ENCODE measurements around the gene IMMT.
"Not testable (repeated sequence)": the region's sequence is repeated elsewhere in the genome, so short reads cannot be mapped to it uniquely, and the experiment has no call there.

The IMMT gene

DNA sequence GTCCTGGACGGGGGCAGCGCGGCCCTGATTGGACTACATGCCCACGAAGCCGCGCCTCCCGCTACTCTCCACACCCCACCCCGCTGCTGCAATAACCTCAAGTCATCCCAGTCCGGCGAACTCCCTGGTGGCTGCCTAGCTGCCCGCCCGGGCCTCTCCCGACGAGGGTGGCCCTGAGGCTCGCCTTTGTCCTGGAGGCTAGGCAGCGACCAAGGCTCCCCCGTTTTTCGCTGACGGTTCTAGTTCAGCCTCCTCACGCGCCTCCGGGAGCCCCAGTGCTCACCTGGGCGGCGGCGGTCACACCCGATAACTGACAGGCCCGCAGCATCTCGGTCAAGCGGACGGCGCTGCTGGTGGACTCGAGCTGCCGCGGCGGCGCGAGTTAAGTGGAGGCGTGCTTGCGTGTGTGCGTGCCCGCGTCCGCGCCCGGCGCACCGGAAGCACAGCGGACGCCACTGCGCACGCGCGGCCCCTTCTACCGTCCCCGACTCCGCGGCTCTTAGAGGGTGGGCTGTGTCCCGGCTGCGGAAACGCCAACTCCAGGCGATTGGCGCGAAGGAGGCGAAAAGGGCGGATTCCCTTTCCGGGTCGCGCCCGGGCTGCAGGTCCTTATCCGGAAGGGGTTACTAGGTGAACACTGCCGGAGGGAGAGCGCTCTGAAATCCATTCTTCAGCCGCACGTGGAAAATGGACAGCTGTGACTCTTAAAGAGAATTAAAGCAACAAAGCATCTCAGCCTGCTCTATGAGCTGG, at the start of gene IMMT:
Gene IMMT, minus strand, starts transcription at position 408 of the 753 bp plus-strand sequence. Its CDS starts 80 bp downstream, at position 328.
- peak; percentile 88 to 95 for DNase-seq

DNA sequence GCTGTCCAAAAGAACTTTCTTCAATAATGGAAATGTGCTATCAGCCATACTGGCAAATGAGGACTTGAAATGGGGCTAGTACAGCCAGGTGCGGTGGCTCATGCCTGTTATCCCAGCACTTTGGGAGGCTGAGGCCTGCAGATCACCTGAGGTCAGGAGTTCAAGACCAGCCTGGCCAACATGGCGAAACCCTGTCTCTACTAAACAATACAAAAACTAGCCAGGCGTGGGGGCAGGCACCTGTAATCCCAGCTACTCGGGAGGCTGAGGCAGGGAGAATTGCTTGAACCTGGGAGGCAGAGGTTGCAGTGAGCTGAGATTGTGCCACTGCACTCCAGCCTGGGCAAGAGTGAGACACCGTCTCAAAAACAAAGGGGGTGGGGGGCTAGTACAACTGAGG, 49.5 kb upstream of the IMMT start:
- not testable (repeated sequence) for DNase-seq

DNA sequence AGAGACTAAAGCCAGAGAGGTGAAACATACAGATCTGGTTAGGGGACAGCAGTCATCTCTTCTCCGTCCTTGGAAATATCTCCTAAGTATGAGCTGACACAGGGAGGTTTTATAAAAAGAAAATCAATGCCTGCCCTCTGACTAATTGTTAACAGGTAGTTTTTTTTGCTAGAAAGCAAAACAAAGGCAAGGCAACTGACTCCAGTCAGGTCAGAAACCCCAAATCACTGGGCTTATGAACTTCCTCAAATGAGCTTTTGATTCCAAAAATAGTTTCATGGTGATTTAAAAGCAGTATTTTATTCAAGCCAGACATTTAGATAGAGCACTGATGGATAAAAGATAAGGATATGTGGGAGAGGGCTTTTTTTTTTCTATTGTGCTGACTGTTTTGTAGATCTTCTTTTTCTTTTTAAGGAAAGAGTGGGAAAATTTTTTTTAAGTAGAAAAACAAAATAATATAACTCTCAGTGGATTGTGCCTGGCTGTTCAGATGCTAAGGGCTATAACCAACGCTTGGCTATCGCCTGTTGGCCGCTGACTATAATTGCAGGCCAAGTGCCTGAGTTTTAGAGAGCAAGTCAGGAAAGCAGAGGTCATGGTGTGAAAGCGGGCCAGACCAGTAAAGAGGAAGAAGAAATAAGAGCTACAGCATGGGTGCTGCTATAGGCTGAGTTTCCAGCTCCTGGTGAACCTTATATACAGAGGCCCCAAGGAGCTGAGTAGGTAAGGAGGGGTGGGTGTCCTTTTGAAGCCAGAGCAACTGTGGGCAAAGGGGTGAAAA, 48.9 kb upstream of the IMMT start:
- no peak for DNase-seq

DNA sequence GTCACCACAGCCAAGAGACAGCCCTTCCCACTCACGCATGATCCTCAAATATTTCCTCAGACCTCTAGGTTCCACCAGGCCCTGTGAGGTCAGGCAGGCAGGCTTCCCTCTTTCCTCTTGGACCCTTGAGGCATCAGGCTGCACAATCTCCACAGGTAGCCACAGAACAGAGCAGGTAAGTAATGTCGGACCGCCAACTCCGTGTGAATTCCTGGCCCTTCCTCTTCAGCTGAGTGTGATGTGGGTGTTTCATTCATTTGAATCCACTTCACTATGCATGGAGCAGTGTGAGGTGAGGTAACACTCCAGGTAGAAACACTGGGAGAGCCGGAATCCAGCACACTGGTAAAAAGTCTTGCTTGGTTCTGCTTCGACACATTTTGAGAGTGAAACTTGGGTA, 48.0 kb upstream of the IMMT start:
- DNase-seq, result no peak

DNA sequence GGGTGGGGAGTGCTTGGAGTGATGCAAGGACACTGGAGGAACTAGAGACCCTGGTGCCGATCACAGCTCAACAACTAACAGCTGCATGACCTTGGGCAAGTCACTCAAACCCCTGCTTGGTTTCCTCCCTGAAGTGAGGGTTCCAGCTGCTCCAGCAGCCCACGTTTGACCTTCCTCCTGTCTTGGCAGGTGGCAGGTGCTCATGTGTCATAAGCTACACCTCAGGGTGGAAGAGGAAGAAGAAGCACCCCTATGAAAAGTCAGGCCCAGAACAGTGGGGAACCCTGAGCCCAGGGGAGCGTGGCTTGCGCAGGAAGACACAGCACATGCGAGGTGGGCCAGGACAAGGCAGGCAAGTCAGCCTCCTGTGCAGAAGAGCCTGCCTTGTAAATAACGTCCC, 46.3 kb upstream of the IMMT start:
- no peak for DNase-seq

DNA sequence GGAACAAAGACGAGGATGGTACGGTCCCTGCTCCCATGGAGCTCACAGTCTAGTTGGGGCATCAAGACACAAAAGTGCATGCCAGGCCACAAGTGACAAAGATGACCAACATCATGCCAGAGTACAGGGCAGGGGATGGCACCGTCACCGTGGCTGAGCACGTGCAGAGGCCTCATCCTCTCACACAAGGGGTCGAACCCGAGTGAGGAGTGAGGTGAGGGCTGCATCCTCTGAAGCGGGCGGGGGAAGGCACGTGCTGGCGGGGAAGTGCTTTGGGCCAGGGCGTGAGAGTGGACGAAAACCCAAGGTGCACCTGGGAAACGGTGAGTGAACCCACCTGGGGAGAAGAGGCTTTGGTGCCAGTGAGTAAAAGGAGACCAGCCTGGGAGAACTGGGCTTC, 45.0 kb upstream of the IMMT start:
- no peak for DNase-seq

DNA sequence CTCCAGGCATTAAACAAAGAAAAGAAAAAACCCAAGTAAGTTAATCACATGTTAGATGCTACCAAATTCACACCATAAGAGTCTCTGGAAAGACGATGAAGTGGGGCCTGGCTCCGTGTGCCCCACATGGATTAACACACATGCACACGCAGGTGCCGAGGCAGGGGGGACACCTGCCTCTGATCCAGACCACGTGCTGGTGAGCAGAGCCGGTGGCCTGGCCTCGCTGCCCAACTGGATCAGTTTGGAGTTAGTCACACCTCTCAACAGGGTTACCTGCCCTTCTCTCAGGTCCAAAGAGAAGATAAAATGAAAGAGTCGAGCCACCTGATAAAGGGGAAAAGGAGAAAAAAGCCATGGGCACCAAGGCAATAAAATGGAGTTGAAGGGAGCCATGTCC, 44.5 kb upstream of the IMMT start:
- DNase-seq, result no peak

DNA sequence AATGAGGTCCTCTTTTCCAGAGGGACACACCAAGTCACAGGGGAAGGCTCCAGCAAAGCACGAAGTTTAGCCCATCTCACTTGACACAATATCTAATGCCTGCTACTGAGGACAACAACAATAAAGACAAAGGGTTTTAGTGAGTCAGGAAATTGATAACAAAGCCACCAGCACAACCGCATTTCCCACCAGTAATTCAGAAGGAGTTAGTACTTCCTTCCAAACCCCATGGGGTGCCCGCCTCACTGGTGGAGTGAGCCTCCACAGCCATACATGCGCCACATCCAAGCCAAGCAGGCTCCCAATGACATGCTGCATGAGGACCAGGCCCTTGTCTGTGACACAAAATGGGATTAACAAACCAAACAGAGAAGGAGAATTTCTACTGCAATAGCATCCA, 44.1 kb upstream of the IMMT start:
- no peak for DNase-seq

DNA sequence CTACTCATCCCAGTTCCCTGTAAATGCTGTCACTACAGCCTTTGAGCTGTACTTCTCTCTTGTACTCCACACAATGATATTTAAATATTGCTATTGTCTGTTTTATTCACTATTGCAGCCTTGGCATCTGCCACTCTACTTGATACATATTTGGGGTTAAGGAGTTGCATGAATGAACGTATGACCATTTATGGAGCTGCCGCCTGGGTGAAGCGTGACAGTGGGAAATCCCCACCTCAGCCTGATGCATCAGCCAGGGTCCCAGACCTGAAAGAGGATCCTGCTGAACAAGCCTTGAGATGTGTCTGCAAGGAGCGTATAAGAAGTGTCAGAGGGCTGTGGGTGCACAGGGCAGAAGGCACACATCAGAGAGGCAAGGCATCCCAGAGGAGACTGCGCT, 43.1 kb upstream of the IMMT start:
- DNase-seq, result no peak

DNA sequence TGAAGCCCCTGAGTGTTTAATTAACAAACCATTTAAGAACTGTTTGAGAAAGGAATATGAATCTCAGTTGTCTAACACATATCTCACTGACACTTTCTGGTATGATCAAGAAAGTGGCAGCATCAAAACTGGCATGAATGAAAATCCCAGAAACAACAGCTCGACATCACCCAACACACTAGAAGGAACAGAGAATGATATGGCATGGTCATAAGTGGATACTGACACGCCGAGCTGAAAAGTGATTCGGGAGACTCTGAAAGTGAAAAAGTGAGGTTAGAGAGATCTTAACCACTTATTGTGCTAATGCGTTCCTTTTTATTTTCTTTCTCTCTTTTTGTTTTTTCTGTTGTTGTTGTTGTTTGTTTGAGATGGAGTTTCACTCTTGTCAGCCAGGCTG, 41.9 kb upstream of the IMMT start:
- DNase-seq, result no peak

DNA sequence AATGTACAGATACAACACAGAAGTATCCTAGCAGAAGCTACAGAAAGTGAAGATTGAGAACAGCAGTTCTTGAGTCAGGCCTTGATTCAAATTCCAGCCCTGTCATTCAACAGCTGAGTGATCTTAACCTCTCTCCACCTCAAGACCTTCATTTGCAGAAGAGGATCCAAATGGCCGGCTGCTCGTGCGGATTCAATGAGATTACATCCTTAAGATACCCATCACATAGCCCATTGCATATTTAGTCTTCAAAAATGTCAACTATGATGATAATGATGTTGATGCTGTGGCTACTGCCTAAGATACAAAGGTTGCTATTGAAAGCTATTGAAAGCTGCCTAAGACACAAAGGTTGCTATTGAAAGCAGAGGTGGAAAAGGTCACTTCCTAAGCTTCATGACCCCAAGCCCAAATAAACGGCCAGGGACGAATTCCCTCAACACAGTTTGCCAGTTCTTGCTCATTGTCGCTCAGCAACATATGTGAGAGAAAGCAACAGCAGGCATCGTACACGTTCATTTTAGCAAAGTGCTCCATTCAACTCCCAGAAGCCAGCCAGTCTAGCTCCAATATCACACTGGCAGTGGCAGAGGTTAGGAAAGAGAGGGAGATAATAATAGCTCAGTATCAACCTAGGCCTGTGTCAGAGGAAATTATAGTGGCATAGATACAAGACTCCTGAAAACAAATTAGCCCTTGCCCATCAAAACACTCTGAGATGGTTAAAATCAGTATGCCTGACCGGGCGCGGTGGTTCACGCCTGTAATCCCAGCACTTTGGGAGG, 40.1 kb upstream of the IMMT start:
- DNase-seq, result no peak

DNA sequence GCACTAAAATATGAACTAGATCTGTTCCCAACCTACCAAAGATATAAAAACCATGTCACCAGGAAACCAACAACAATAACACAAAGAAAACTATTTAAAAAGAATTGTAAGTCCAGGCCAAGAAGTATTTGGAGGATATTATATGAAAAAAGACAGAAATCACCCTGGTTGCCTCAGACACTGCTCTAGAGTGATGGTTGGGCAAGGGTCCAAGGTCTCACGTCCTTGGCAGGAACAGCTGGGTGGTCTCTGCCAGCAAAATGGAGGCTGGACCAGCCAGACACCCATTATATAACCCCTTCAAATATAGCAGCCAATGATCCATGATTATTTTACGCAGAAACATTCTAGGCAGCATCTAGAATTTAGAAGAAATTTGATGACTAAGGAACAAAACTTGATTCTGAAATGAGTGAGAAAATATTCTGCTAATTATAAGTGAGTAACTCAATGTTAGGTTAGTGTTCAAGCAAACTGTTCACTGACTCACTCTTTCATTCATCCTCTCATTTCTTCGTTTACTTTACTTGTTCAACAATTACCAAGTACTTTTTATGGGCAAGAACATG, 39.4 kb upstream of the IMMT start:
- DNase-seq, result no peak

DNA sequence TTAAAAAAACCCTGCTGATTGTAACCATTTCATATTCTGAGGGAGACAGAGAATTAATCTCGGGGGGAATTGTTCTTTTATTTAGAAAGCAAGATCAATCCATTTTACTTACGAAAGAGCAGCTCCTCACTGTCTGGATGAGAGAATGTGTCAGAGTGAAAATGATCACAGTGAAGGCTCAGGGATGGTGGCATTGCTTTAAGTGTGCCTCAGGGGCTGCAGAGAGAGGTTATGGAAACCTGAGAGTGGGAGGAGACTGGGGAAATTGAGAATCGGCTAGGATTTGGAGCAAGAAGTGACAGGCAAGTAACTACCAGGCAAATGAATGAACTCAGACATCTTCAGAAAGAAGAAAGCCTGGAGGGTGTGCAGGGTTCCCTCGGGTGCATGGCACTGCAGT, 38.2 kb upstream of the IMMT start:
- DNase-seq, result no peak

DNA sequence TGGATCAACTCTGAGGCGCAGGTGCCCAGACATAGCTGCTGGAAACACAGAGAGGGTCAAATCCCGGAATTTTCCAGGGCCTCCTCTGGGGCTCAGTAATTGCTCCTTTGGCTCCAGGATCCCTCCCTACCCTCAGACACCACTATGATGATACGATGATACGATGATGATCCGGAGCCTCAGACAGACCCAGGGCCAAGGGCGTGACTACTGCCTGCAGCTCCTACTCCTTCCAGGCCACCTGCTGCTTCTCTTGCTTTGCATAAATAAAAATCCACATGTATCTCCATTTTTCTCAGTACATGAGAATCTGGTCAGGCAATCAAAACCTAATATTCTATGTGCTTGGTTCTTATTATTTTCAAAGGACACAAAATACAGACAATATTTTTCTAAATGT, 37.6 kb upstream of the IMMT start:
- no peak for DNase-seq

DNA sequence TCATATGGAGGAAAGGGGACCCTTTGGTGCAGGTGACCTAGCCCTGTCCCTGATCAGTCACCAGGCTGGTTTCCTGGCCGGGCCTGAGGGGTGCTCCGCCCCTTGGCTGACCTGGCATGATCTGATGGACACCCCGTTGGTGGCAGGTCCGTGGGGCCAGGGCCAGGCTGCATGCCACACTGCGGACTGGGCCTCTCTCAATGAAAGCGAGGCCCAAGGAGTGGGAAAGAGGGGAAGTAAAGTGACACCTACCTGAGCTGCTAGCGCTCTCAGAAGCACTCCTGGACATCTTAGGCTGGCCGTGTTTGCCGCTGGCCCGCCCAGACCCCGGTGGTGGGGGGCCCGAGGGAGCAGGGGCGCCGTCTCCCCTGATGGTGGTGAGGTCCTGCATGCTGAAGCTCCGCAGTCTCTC, 37.1 kb upstream of the IMMT start:
- DNase-seq, result no peak

DNA sequence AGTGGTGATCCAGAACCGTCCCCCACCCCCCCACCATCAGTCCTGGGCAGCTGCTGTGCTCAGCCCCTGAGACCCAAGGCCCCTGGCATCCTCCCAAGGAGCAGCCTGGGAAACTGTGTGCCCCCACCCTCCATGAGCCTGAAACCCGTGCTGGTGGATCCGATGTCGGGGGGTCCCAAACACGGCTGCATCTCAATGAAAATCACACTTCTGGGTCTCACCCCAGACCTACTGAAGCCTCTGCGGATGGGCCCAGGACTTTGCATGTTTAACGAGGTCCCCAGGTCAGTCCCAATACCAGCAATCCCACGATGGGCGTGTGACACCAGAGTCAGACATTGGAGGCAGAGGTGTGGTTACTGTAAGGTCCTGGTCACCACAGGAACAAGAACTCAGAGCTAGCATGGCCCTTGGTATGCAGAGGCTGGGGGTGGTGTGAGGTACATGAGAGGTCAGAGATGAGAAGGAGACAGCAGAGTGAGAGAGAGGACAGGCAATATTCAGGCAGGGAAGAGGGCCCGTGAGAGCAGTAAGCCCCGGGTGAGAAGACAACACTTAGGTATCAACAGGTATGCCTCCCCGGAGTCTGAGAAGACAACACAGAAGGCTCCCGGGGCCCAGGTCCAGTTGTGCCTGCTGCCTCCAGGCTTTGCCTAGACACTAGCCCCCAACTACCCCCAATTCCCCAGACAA, 36.6 kb upstream of the IMMT start:
- no peak for DNase-seq

DNA sequence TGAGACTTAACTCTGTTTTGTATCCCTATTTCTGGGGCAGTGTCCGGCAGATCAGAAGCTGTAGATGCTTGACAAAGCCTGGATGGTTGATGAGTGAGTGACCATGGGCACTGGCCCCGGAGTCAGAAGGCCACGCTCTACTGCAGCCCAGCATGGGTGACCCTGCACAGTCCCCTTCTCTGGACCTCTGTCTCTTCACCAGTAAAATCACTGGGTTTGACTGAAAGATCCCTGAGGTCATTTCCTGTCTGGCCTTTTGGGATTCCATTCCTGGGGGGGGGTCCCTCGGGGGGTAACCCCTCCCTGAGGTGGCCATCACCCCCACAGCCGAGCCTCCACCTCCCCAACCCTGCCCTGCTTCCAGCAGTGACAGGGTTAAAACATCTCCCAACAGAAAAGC, 35.7 kb upstream of the IMMT start:
- no peak for DNase-seq

DNA sequence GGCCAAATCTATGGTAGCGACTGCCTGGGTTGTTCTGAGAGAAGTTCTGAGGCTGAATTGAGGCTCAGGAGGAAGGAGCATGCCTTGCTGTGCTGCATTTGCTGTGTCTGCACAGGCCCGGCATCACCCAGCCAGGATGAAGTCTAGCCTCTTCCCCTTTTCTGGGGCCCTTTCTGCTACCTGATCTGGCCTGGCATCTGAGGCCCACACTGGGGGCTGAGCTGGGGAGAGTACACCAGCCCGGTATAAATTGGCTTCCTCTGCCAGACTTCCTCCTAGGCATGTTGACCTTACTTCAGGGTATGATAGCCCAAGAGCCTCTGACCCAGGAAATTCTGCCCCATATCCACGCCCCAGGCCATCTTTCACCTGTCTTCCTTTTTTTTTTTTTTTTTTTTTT, 34.0 kb upstream of the IMMT start:
- DNase-seq, result no peak

DNA sequence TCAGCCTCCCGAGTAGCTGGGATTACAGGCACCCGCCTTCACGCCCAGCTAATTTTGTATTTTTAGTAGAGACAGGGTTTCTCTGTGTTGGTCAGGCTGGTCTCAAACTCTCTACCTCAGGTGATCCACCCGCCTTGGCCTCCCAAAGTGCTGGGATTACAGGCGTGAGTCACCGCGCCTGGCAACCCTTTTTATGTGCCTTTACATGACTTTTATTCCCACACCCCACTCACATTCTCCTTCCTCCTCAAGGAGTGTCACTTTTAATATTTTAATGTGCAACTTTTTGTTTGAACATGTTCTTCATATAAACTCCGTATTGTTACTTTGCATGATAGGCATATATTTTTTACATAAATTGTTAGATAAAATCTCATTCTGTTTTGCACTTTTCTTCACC, 33.3 kb upstream of the IMMT start:
- DNase-seq, result not testable (repeated sequence)

DNA sequence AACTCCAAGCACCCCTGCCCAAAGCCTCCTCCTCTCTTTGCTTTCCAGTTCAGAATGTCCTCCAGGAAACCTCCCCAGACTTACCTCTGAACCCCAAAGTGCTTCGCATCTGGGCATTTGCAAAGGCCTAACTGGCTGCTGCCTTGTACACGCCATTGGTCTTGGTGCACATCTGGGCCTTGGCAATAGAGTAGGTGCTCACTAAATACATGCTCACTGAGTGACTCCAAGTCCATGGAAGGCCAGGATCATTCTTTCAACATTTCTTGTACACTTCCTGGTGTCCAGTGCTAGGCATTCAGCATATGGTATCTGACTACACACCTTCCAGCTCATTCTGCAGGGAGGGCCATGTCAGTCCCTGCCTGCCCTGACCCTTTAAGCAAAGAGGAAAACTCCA, 32.4 kb upstream of the IMMT start:
- DNase-seq, result no peak

DNA sequence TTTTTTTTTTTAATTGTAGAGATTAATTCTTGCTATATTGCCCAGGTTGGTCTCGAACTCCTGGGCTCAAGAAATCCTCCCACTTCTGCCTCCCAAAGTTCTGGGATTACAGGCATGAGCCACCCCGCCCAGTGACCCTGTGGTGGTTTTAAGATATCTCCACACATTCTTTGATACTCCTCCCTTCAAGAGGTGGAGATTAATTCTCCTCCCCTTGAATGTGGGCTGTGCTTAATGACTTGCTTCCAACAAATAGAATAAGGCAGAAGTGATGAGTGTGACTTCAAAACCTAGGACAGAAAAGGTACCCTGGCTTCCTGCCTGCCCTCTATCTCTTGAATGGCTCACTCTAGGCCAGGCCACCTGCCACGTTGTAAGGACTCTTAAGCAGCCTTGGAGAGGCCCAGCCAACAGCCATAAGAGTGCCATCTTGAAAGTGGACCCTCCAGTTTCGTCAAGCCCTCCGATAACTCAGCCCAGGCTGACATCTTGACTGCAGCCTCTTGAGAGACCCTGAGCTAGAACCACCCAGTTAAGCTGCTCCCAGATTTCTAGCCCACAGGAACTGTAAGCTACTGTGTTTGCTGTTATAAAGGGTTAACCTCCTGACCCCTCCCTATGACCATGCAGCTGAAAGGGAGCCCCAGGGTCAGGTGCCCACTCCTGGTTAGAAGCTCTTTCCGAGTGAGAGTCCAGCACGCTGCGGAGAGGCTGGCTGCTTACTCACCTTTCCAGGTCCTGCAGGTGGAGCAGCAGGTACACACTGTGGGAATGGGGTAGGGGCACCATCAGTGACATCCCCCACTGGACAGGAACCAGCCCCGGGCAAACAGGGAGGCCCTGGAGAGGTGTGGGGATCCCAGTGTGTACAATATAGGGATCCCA, 31.6 kb upstream of the IMMT start:
- DNase-seq, result no peak

DNA sequence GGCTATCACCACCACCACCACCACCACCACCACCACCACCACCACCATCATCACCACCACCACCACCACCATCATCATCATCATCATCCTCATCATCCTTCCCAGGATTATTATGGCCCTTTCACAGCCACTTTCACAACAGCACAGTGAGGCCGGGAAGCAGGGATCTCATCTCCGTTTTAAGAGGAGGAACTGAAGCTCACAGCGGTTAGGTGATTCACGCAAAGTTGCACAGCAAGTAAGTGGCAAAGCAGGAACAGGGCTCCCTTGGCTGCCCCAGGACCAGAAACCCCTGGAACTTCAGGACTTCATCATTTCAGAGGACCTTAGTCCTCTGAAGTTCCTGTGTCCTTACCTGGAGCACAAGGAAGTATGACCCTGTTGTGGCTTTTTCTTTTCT, 30.8 kb upstream of the IMMT start:
- DNase-seq, result no peak

Data from SW 1271 (cell line).